CMK (cell line): Measurements from ENCODE around the gene TNNT3.
A peak's percentile ranks its signal among the peaks of the same experiment; 100 is the strongest.
"Not testable (repeated sequence)": the region's sequence is repeated elsewhere in the genome, so short reads cannot be mapped to it uniquely, and the experiment has no call there.

Source experiments
- DNase-seq: peaks from one replicate; pipeline ENCODE4 v3.0.0-alpha.2; 2010; ENCODE audit warnings: low read depth

Gene TNNT3

GRCh38 chr11:1881442-1882264 is 37.9 kb upstream of the TNNT3 start:
- DNase-seq, result no peak

GRCh38 chr11:1882265-1883238 is 37.0 kb upstream of the TNNT3 start:
- no peak for DNase-seq

- no peak for DNase-seq
These were observed 35.9 kb upstream of the TNNT3 start for GRCh38 chr11:1883346-1884302.

GRCh38 chr11:1884303-1884700 is 35.2 kb upstream of the TNNT3 start:
- DNase-seq, result no peak

GRCh38 chr11:1886551-1886950 is 33.0 kb upstream of the TNNT3 start:
- DNase-seq, result not testable (repeated sequence)

- no peak for DNase-seq
These were observed 31.8 kb upstream of the TNNT3 start for GRCh38 chr11:1887451-1888346.

GRCh38 chr11:1888347-1888753 is 31.2 kb upstream of the TNNT3 start:
- no peak for DNase-seq

- no peak for DNase-seq
These were observed 30.7 kb upstream of the TNNT3 start for GRCh38 chr11:1888811-1889210.

- DNase-seq, result peak; percentile 68
These were observed 30.1 kb upstream of the TNNT3 start for GRCh38 chr11:1889224-1889930.

GRCh38 chr11:1889941-1890855 is 29.3 kb upstream of the TNNT3 start:
- DNase-seq, result no peak

- DNase-seq, result no peak
These were observed 28.4 kb upstream of the TNNT3 start for GRCh38 chr11:1890856-1891830.

- DNase-seq, result no peak
These were observed 27.7 kb upstream of the TNNT3 start, which contains the start of gene PRR33 for GRCh38 chr11:1891831-1892115. Gene PRR33 (minus strand): TSS chr11:1891895. CDS start chr11:1890584, 1,311 bp downstream.

GRCh38 chr11:1892116-1892515 is 27.4 kb upstream of the TNNT3 start:
- DNase-seq, result no peak

- no peak for DNase-seq
These were observed 26.9 kb upstream of the TNNT3 start for GRCh38 chr11:1892558-1892957.

GRCh38 chr11:1893581-1894359 is 25.7 kb upstream of the TNNT3 start:
- DNase-seq, result no peak

GRCh38 chr11:1894759-1895158 is 24.7 kb upstream of the TNNT3 start:
- DNase-seq, result no peak

- DNase-seq, result no peak
These were observed 23.0 kb upstream of the TNNT3 start for GRCh38 chr11:1896468-1896867.
